HepG2 (cell line): Measurements from ENCODE around the gene KLRF1. TPM values are rescaled to one million over a fixed set of nuclear protein-coding genes. Genes with fewer than 3 reads are reported as not detected.
A peak's percentile ranks its signal among the peaks of the same experiment; 100 is the strongest.

Experiments used
- ATAC-seq: fragments of 200-7000 bp; cut with Tn5 transposase; 3 replicates; pipeline ENCODE4 v1.9.1; 2020; ENCODE audit warnings: mild to moderate bottlenecking, moderate library complexity
- BruUV-seq: library from RNA; stranded (reverse); fragments of 400-500 nt; replicated peaks from 2 replicates; lab custom pipeline; 2021; lab: Mats Ljungman, UMichigan
- CTCF ChIA-PET: fragments of 300-600 bp; formaldehyde crosslinking; extraction: SDS; loops from one replicate; lab custom pipeline; 2021; ENCODE audit warnings: low total read pairs, inconsistent platforms, low intra/inter-chr PET ratio; lab: Yijun Ruan, JAX
- POLR2A ChIA-PET: fragments of 350-600 bp; sonication (Branson Sonifier 250); formaldehyde crosslinking; loops from one replicate; lab custom pipeline; 2020; ENCODE audit warnings: antibody characterized with exemption, inconsistent platforms; lab: Yijun Ruan, JAX
- DNase-seq: peaks from one replicate; pipeline ENCODE4 v3.0.0-alpha.2; 2015; ENCODE audit warnings: low spot score
- FAIRE-seq: peaks from 3 replicates; lab custom pipeline; 2011; peaks lifted over from hg19 to GRCh38; lab: Jason Lieb, UNC
- H2AFZ ChIP-seq: one replicate; pipeline ENCODE4 v1.6.1; 2011; ENCODE audit warnings: low read length, inconsistent platforms
- H3K27ac ChIP-seq: fragments of 300-600 bp; 3 replicates; pipeline ENCODE4 v1.8.0; 2011; ENCODE audit warnings: mixed run types, mild to moderate bottlenecking, mixed read lengths, low read length, inconsistent platforms; ENCODE audit not compliant: insufficient read depth; ENCODE audit errors: extremely low read length
- H3K27me3 ChIP-seq, 2 experiments: fragments of 200-600 bp in 1 of 2; 2 replicates in 1 of 2; 3 replicates in 1 of 2; pipeline versions ENCODE4 v1.6.0 to v1.8.0; 2011; ENCODE audit warnings: low read length in 2 of 2, mild to moderate bottlenecking in 2 of 2, moderate library complexity in 2 of 2, inconsistent platforms in 1 of 2; ENCODE audit not compliant: insufficient read depth in 2 of 2, control insufficient read depth in 1 of 2
- H3K36me3 ChIP-seq, 2 experiments: fragments of 200-600 bp in 1 of 2; replicated peaks in 1 of 2; 2 replicates in 1 of 2; 3 replicates in 1 of 2; pipeline versions ENCODE4 v1.5.1 to v1.8.0; 2011; ENCODE audit warnings: low read length in 2 of 2, inconsistent platforms in 1 of 2; ENCODE audit not compliant: insufficient read depth in 2 of 2, control insufficient read depth in 1 of 2
- H3K4me1 ChIP-seq: 2 replicates; pipeline ENCODE4 v1.5.1; 2012; ENCODE audit warnings: low read length, inconsistent platforms; ENCODE audit not compliant: insufficient read depth
- H3K4me2 ChIP-seq: 2 replicates; pipeline ENCODE4 v1.6.0; 2011; ENCODE audit warnings: low read depth, low read length, inconsistent platforms
- H3K4me3 ChIP-seq, 3 experiments: fragments of 200-600 bp in 1 of 3; sonication (generic), shearing (Covaris generic) in 1 of 3; replicated peaks in 1 of 3; 2 replicates each; pipeline ENCODE4 v1.5.1; 2011 to 2016; ENCODE audit warnings: low read length in 3 of 3, inconsistent platforms in 2 of 3, low read depth in 2 of 3, mild to moderate bottlenecking in 2 of 3, control low read depth in 1 of 3, mixed read lengths in 1 of 3; ENCODE audit not compliant: insufficient read depth in 1 of 3
- H3K79me2 ChIP-seq: one replicate; pipeline ENCODE4 v1.6.1; 2011; ENCODE audit warnings: low read length, inconsistent platforms; ENCODE audit not compliant: insufficient read depth
- H3K9ac ChIP-seq: 2 replicates; pipeline ENCODE4 v1.6.0; 2011; ENCODE audit warnings: mild to moderate bottlenecking, low read depth, low read length, inconsistent platforms; ENCODE audit not compliant: insufficient read depth
- H3K9me3 ChIP-seq: 2 replicates; pipeline ENCODE4 v1.5.1; 2012; ENCODE audit warnings: mild to moderate bottlenecking, low read length
- H4K20me1 ChIP-seq: 2 replicates; pipeline ENCODE4 v1.6.0; 2011; ENCODE audit warnings: inconsistent platforms, mild to moderate bottlenecking, low read length, moderate library complexity; ENCODE audit not compliant: insufficient read depth
- CBX2 ChIP-seq, 2 experiments: fragments of 200-600 bp in 1 of 2; sonication (generic); formaldehyde crosslinking in 1 of 2; IDR thresholded peaks; 2 replicates each; pipeline versions ENCODE4 v1.7.0 to v1.8.1; 2018 to 2022; ENCODE audit warnings: low read depth in 2 of 2, low read length in 1 of 2, mild to moderate bottlenecking in 1 of 2, missing genetic modification reagents in 1 of 2
- CREM ChIP-seq, 2 experiments: sonication (generic) in 1 of 2; formaldehyde crosslinking in 1 of 2; IDR thresholded peaks; 2 replicates each; pipeline versions ENCODE4 v1.4.0 to v1.6.1; 2016 to 2020; ENCODE audit warnings: antibody characterized with exemption in 1 of 2, mild to moderate bottlenecking in 1 of 2, missing genetic modification reagents in 1 of 2
- MAFF ChIP-seq: IDR thresholded peaks from 2 replicates; pipeline ENCODE4 v1.6.1; 2011; ENCODE audit warnings: low read depth, low read length, improper control_type of control experiment
- MAFK ChIP-seq, 2 experiments: IDR thresholded peaks in 1 of 2; conservative IDR thresholded peaks in 1 of 2; 2 replicates each; pipeline ENCODE4 v1.6.1; 2011; ENCODE audit warnings: improper control_type of control experiment in 2 of 2, low read length in 2 of 2
- RAD21 ChIP-seq: fragments of 450-650 bp; formaldehyde crosslinking; IDR thresholded peaks from 2 replicates; pipeline ENCODE4 v1.5.0; 2020; ENCODE audit warnings: mild to moderate bottlenecking
- ZFP36L2 ChIP-seq: sonication (generic); formaldehyde crosslinking; IDR thresholded peaks from 2 replicates; pipeline ENCODE4 v1.4.0; 2020; ENCODE audit warnings: missing genetic modification reagents
- WGBS: methylation state at CpG from one replicate; pipeline ENCODE4 v1.1.6; 2017; ENCODE audit warnings: low lambda C conversion rate; 5-methylcytosine and 5-hydroxymethylcytosine counted together
- in situ Hi-C: cut with HindIII; loops from 2 replicates; pipeline ENCODE4 v1.10.0; 2017; ENCODE audit warnings: low pct_unique_long_range_greater_than_20kb; ENCODE audit not compliant: extremely low pct_ligation_motif_present
- intact Hi-C: fragments of 100-400 bp; cut with micrococcal nuclease; formaldehyde crosslinking; loops from one replicate; pipeline ENCODE4 v1.10.0; 2022; ENCODE audit not compliant: unreplicated experiment
- polyA plus RNA-seq, 8 experiments: library from polyadenylated mRNA; depleted of rRNA in 3 of 8; stranded (reverse) in 7 of 8; unstranded in 1 of 8; fragments of >200 nt; fragmentation: Illumina TruSeq in 4 of 8; extraction: Trizol in 4 of 8; gene quantifications; 2 replicates each; pipeline versions ENCODE4 v1.2.1 to v1.2.3, GENCODE V29; 2011 to 2016; ENCODE audit warnings: low read depth in 4 of 8, missing spikeins in 1 of 8, mixed read lengths in 1 of 8; ENCODE audit not compliant: insufficient read depth in 1 of 8
- total RNA-seq, 5 experiments: library from RNA; depleted of rRNA; stranded (reverse); fragments of >200 nt; fragmentation: Illumina TruSeq; extraction: Trizol; gene quantifications; 2 replicates each; pipeline ENCODE4 v1.2.3, GENCODE V29; 2016; ENCODE audit warnings: low read depth in 1 of 5

The KLRF1 gene
- total and polyA plus RNA-seq, 2 of the 13 experiments (the other 11 are each of a cell fraction or from before 2014, with no cell fraction given): not detected

GRCh38 chr12:9869307-9870161 is 42.3 kb downstream of the KLRF1 start, which contains the start of gene CLEC2B:
Gene CLEC2B, minus strand, starts transcription at chr12:9869354.
- DNase-seq (no peak), FAIRE-seq (no peak), ATAC-seq (no peak)
- ChIA-PET CTCF (no interaction called here), POLR2A (no interaction called here)
- Histone ChIP-seq H2AFZ (no peak within 1 kb of the TSS), H3K4me2 (peak within 1 kb of the TSS; percentile 44), H3K4me3 (peak within 1 kb of the TSS in 1 of 3 experiments; percentile 1; a peak in 1 of 6 replicates), H3K36me3 (no peaks in the 10 kb centered on the region), H3K79me2 (no peaks in the 10 kb centered on the region), H3K27me3 (no peaks in the 10 kb centered on the region), H3K9ac (no peak within 1 kb of the TSS), H4K20me1 (no peaks in the 10 kb centered on the region), H3K27ac (no peak within 1 kb of the TSS), H3K9me3 (no peaks in the 10 kb centered on the region), H3K4me1 (peaks cover 6% of the 10 kb centered on the region; the same call in 1 of the 2 replicates)
- intact Hi-C loops: no loop called here
- in situ Hi-C loops: no loop called here
- WGBS: 17% methylated on average over 11 of the region's 11 CpGs
- BruUV-seq: no TSS peak
- TF ChIP-seq CBX2 (IDR thresholded peaks at IDR 0.05; ENCODE audit: low read depth, low read length) (0 out of 2 replicates have a peak, but pooled peaks have one; percentile 32), CBX2 (CRISPR knock-in tag; IDR thresholded peaks at IDR 0.05; ENCODE audit: low read depth) (no peak), CREM (IDR thresholded peaks at IDR 0.05) (no peak), CREM (CRISPR knock-in tag; IDR thresholded peaks at IDR 0.05) (no peak)

DNA sequence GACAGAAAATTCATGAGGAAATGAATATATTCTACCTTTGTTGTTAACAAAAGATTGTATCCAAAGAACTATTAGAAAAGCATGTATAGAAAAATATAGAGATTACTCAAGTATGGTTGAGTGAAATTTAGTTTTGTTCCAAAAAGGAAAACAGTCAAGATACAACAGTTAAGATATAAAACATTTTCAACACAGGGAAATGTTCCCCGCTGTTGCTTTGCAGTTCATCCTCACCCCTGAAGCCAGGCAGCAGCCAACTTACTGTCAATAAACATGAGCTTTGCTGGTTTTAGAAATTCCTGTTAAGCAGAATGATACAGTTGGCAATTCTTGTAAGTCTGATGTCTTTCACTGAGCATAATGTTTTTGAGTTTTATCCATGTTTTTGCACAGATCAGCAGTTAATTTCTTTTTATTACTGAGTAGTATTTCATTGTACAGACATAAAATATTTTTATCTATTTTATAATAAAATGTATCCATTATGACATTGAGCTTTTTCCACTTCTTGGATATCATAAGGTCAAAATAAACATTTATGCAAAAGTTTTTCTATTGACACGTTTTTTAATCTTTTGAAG is 43.1 kb downstream of the KLRF1 start:
- Histone ChIP-seq H3K4me3 (no peak overlapping the region), H3K9ac (no peak overlapping the region), H3K36me3 (no peaks in the 10 kb centered on the region), H2AFZ (no peak overlapping the region), H3K4me1 (peaks cover 6% of the 10 kb centered on the region; the same call in 1 of the 2 replicates), H3K79me2 (no peaks in the 10 kb centered on the region), H3K9me3 (no peaks in the 10 kb centered on the region), H4K20me1 (no peaks in the 10 kb centered on the region), H3K4me2 (no peak overlapping the region), H3K27ac (no peak overlapping the region), H3K27me3 (no peaks in the 10 kb centered on the region)
- DNase-seq: no peak
- WGBS: 17% methylated on average over 2 of the region's 2 CpGs
- intact Hi-C loops (no loop called here), in situ Hi-C loops (no loop called here)
- BruUV-seq: no TSS peak
- TF ChIP-seq MAFF: peak; percentile 58
- TF ChIP-seq ZFP36L2: no peak
- peak; percentile 42 to 74; a peak in 2 of 4 replicates for TF ChIP-seq MAFK (conservative IDR thresholded peaks at IDR 0.05 in 1 of 2, IDR thresholded peaks at IDR 0.05 in 1 of 2; ENCODE audit: low read length in 2 of 2)
- no peak for TF ChIP-seq RAD21 (CRISPR knock-in tag)
- ChIA-PET POLR2A (no interaction called here), CTCF (no interaction called here)
- FAIRE-seq: no peak
- ATAC-seq: no peak
